Measurements from ENCODE around the gene FCMR. TPM values are rescaled to one million over a fixed set of nuclear protein-coding genes. Genes with fewer than 3 reads are reported as not detected.

The FCMR gene
- total and polyA plus RNA-seq, 10 of the 15 experiments (the other 5 are each of a cell fraction or from before 2014, with no cell fraction given): 79.7 to 245 (median 123) TPM

GRCh38 chr1:206947255-206947654 lies 25.5 kb upstream of the FCMR start (continued):
- TF ChIP-seq CUX1 (IDR thresholded peaks at IDR 0.05; ENCODE audit: insufficient replicate concordance, low read depth, low read length) (no peak), BHLHE40 (IDR thresholded peaks at IDR 0.05; ENCODE audit: borderline replicate concordance in 1 of 2, low read depth in 2 of 2, low read length in 1 of 2) (no peak), SKIL (IDR thresholded peaks at IDR 0.05; ENCODE audit: low read depth, poor library complexity, severe bottlenecking) (no peak)

DNA sequence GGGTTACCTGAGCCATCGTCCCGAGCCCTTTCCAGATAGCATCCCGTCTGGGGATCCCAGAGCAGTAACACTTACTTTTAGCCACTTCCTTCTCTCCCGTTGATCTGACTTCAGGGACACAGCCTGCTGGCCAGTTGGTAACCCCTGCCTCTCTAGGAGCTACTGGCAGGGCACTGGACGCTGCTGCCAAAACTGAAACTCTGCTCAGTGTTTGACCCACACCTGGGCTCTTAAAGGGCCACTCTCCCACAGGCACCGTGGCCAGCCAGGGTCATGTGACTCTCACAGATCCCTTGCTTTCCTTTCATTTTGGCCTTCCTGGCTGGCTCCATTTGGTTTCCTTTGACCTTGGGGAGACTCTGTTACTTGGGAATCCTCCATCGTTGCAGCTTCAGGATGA lies 24.5 kb upstream of the FCMR start, which contains the start of gene PIGR:
PIGR (minus strand) TSS at position 206 of the 400 bp plus-strand sequence. CDS start 5,935 bp downstream, outside the sequence.
- SMC1A ChIA-PET (ENCODE audit: uncharacterized antibody, unreplicated experiment): interaction anchor here (0.6 to 2.0 kb wide), 11 partner anchors 8 to 476 kb away, joined by 3 to 15 read pairs (median 4); partner anchors contain the start of genes FCAMR and FCMR
- in situ Hi-C loops (cut with MboI): no loop called here
- no peak for ATAC-seq

More for the DNA sequence above, 24.5 kb upstream of the FCMR start, which contains the start of gene PIGR:
- BruUV-seq (replicated peaks): no TSS peak
- Histone ChIP-seq H3K4me2 (ENCODE audit: control insufficient read depth, insufficient read depth) (no peak within 1 kb of the TSS), H3K79me2 (ENCODE audit: control insufficient read depth, insufficient read depth, low read length) (no peaks in the 10 kb centered on the region), H4K20me1 (ENCODE audit: control insufficient read depth, insufficient read depth) (no peaks in the 10 kb centered on the region), H3K4me3 (no peak within 1 kb of the TSS), H3K9ac (ENCODE audit: control insufficient read depth, insufficient read depth, low read length) (no peak within 1 kb of the TSS), H3K27ac (ENCODE audit: control insufficient read depth, insufficient read depth) (no peak within 1 kb of the TSS), H3K36me3 (ENCODE audit: control insufficient read depth in 2 of 2, insufficient read depth in 2 of 2, low read length in 1 of 2) (no peaks in the 10 kb centered on the region), H3K27me3 (replicated peaks in 1 of 2; ENCODE audit: control insufficient read depth in 2 of 2, insufficient read depth in 2 of 2, low read length in 1 of 2) (no peaks in the 10 kb centered on the region), H2AFZ (ENCODE audit: control insufficient read depth, low read depth, low read length) (no peak within 1 kb of the TSS), H3K9me3 (replicated peaks; ENCODE audit: control insufficient read depth, insufficient read depth, low read length) (peaks cover 4% of the 10 kb centered on the region; the same call in 2 of the 3 replicates), H3K4me1 (ENCODE audit: control insufficient read depth, insufficient read depth, low read length) (peaks cover 16% of the 10 kb centered on the region)
- POLR2A ChIA-PET: no interaction called here
- WGBS (ENCODE audit: insufficient coverage, insufficient replicate concordance, low lambda C conversion rate, missing lambda C conversion rate): 63% methylated on average over 7 of the region's 7 CpGs
- DNase-seq (ENCODE audit: low read depth, low spot score): no peak
- intact Hi-C loops (cut with micrococcal nuclease; ENCODE audit: unreplicated experiment): no loop called here
- RAD21 ChIA-PET (ENCODE audit: unreplicated experiment): interaction anchor here (0.8 kb wide), 1 partner anchor 13 kb away, joined by 3 read pairs; no protein-coding TSS in a partner anchor
- TF ChIP-seq BRCA1 (IDR thresholded peaks at IDR 0.05; ENCODE audit: low read depth, low read length): no peak
- no peak for FAIRE-seq
- CTCF ChIA-PET: interaction anchor here (0.7 to 9.4 kb wide), 9 partner anchors 7 to 458 kb away, joined by 3 to 61 read pairs (median 7); no protein-coding TSS in a partner anchor

Data from GM12878 (cell line).